ENCODE results near the gene EEPD1. TPM values are rescaled to one million over a fixed set of nuclear protein-coding genes. Genes with fewer than 3 reads are reported as not detected.
"Not testable (repeated sequence)": the region's sequence is repeated elsewhere in the genome, so short reads cannot be mapped to it uniquely, and the experiment has no call there.

Gene EEPD1
- total and polyA plus RNA-seq, 8 donors, result 7.1 to 60.5 (median 10.0) TPM

DNA sequence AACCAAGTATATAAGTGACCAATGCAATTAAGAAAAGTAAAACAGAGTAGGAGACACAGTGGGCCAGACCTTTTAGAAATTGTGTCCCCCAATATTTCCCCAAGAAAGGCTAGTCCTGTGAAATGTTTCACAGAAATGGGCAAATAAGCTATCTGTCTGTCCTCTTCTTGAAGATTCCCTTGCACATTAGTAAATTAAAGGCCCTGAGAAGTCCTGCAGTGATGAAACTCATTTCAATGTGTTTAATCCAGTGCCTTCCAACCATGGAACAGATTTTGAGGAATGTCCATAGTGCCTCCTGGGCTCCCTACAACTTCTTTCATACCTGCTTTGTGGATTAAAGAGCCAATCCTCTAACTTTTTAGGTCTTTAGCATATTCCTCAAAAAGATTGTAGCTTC is 11.2 kb upstream of the EEPD1 start:
- Histone ChIP-seq H3K27ac (no peak overlapping the region), H3K4me1 (peaks cover 3 to 18% (median 16%) of the 10 kb centered on the region in 3 donors), H3K36me3 (no peaks in the 10 kb centered on the region), H3K9me3 (no peaks in the 10 kb centered on the region), H3K27me3 (no peaks in the 10 kb centered on the region), H3K4me3 (no peak overlapping the region)
- no peak for ATAC-seq
- FAIRE-seq, result no peak
- DNase-seq, result no peak
- TF ChIP-seq, protein P1, sequence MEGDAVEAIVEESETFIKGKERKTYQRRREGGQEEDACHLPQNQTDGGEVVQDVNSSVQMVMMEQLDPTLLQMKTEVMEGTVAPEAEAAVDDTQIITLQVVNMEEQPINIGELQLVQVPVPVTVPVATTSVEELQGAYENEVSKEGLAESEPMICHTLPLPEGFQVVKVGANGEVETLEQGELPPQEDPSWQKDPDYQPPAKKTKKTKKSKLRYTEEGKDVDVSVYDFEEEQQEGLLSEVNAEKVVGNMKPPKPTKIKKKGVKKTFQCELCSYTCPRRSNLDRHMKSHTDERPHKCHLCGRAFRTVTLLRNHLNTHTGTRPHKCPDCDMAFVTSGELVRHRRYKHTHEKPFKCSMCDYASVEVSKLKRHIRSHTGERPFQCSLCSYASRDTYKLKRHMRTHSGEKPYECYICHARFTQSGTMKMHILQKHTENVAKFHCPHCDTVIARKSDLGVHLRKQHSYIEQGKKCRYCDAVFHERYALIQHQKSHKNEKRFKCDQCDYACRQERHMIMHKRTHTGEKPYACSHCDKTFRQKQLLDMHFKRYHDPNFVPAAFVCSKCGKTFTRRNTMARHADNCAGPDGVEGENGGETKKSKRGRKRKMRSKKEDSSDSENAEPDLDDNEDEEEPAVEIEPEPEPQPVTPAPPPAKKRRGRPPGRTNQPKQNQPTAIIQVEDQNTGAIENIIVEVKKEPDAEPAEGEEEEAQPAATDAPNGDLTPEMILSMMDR (IDR thresholded peaks at IDR 0.05), result no peak
- intact Hi-C loops (cut with DNase I), result no loop called here

DNA sequence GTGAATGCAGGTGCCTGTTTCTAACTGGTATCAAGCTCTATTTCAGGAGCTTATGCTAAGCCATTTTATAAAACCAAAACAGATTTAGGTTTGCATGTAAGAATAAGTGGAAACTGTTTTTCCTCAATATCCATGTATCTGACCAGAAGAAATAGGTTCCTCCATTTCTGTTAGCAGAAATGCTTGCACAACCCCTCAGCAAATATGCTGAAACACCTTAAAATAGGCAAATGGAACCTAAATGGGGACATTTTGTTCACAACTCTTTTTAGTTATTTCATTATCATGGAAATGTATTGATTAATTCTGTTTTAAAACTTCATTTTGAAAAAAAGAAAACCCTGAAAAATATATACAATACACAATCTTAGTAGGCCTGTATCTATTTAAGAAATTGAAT is 8.9 kb upstream of the EEPD1 start:
- DNase-seq, result no peak
- Histone ChIP-seq H3K27me3 (no peaks in the 10 kb centered on the region), H3K27ac (no peak overlapping the region), H3K36me3 (no peaks in the 10 kb centered on the region), H3K4me3 (no peak overlapping the region), H3K4me1 (peaks cover 0 to 9% (median 9%) of the 10 kb centered on the region in 3 donors), H3K9me3 (no peaks in the 10 kb centered on the region)
- no peak for FAIRE-seq
- TF ChIP-seq, protein P1 (IDR thresholded peaks at IDR 0.05), result no peak
- intact Hi-C loops (cut with DNase I), result no loop called here
- no peak for ATAC-seq

DNA sequence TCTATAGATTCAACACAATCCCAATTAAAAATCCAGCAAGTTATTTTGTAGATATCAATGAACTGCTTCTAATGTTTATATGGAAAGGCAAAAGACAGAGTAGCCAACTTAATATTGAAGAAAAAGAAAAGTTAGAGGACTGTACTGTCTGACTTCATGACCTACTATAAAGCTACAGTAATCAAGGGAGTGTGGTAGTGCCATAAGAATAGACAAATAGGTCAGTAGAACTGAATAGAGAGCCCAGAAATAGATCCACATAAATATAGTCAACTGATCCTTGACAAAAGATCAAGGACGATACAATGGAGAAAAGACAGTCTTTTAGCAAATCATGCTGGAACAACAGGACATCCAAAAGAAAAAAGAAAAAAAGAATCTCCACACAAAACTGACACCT is 7.4 kb upstream of the EEPD1 start:
- no peaks in the 10 kb centered on the region for H3K27me3 ChIP-seq
- intact Hi-C loops (cut with DNase I), result no loop called here
- ATAC-seq (no peak), DNase-seq (no peak), FAIRE-seq (no peak)
- no peaks in the 10 kb centered on the region for H3K36me3 ChIP-seq
- H3K4me3 ChIP-seq, result no peak overlapping the region
- no peaks in the 10 kb centered on the region for H3K9me3 ChIP-seq
- peaks cover 0 to 9% (median 9%) of the 10 kb centered on the region in 3 donors for H3K4me1 ChIP-seq
- no peak overlapping the region for H3K27ac ChIP-seq
- WGBS, 2 donors, result 79 to 83% methylated on average over 1 of the region's 1 CpG
- TF ChIP-seq, protein P1 (IDR thresholded peaks at IDR 0.05), result no peak

DNA sequence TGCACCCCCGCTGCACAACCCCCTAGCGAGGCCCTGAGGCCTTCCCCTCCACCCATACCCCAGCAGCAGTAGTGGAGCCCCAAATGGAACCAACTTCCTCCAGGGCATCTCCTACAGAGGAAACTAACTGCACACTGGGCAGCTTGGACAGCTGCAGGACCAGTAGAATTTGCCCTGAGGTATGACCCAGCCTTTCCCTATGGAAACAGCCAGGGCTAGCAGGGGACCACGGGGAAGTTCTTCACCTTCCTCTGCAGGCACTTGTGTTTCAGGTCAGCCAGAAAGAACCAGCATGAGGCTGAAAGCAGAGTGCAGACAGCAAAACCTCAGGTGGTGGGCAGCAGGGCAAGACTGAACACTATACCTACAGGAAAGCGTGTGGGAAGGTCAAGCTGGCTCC is 5.7 kb upstream of the EEPD1 start:
- ATAC-seq (no peak), FAIRE-seq (no peak), DNase-seq (no peak)
- TF ChIP-seq, protein P1 (IDR thresholded peaks at IDR 0.05), result no peak
- Histone ChIP-seq H3K4me3 (no peak overlapping the region), H3K27me3 (no peaks in the 10 kb centered on the region), H3K9me3 (no peaks in the 10 kb centered on the region), H3K36me3 (no peaks in the 10 kb centered on the region), H3K27ac (no peak overlapping the region), H3K4me1 (peaks cover 0 to 5% (median 0%) of the 10 kb centered on the region in 3 donors)
- intact Hi-C loops (cut with DNase I), result no loop called here
- 89 to 93% methylated on average over 4 of the region's 4 CpGs for WGBS, 2 donors

DNA sequence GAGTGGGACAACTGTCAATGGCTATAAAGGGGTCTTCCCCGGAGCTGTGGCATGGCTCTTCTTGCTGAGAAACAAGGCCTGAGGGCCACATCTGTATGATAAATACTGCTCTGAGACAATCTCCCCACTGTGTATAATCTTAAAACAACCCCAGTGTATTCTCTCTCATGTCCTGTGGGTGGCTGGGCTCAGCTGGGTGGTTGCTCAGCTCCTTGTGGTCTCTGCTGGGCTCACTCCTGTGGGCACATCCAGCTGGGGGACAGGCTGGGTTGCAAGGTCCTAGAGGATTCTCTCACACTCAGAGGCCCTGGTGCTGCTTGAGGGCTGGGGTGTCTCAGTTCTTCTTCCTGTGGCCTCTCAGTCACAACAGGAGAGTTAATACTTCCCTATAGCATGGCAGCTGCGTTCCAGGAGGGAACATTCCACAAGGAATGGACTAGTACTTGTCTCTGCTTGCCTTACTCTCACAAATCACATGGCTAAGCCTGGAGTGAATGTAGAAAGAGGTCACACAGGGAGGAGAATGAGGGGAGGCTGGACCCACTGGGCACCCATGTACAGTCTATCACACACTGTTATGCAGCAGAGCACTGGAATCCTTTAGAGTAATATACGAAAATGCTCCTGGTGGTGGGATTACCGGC is 4.5 kb upstream of the EEPD1 start:
- WGBS, 2 donors, result 71 to 95% methylated on average over 4 of the region's 4 CpGs
- no peaks in the 10 kb centered on the region for H3K27me3 ChIP-seq
- FAIRE-seq (no peak), DNase-seq (no peak), ATAC-seq (no peak)
- H3K27ac ChIP-seq, result no peak overlapping the region
- no peaks in the 10 kb centered on the region for H3K36me3 ChIP-seq
- H3K9me3 ChIP-seq, result no peaks in the 10 kb centered on the region
- H3K4me3 ChIP-seq, result no peak overlapping the region
- TF ChIP-seq, protein P1 (IDR thresholded peaks at IDR 0.05), result no peak
- H3K4me1 ChIP-seq, result peaks cover 0 to 5% (median 0%) of the 10 kb centered on the region in 3 donors
- intact Hi-C loops (cut with DNase I), result no loop called here

DNA sequence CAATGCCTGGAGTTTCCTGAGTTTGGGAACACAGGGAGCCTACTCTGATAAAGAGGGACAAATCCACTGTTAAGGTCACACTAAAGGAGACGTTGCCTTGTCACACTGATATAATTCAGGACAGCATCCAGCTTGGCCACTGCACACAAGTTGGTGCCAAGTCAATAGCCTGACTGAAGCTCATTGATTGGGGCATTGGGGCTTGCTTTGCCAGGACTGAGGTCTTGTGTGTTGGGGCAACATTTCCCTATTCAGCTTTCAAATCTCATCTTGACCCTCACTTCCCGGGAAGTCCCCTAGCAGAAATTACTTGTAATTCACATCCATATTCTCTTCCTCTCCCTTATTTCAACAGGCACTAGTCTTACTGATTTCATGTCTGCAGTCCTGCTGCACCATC is 3.8 kb upstream of the EEPD1 start:
- H3K36me3 ChIP-seq; FAIRE-seq; H3K4me1 ChIP-seq; H3K27ac ChIP-seq; H3K4me3 ChIP-seq; H3K9me3 ChIP-seq; ATAC-seq; H3K27me3 ChIP-seq; intact Hi-C loops (cut with DNase I); DNase-seq: not testable (repeated sequence)
- WGBS, 2 donors, result 100% methylated on average over 1 of the region's 2 CpGs; no CpG with 5 or more reads in 1 of the 2 donors
